Erythroblast (primary cell): ENCODE results near the gene SECISBP2.

Experiments
- GATA1 ChIP-seq: IDR thresholded peaks from 2 replicates; pipeline ENCODE4 v1.6.1; 2011; ENCODE audit warnings: low read depth, mild to moderate bottlenecking, control low read depth, low read length, moderate library complexity
- POLR2A ChIP-seq: IDR thresholded peaks from 2 replicates; pipeline ENCODE4 v1.6.1; 2011; ENCODE audit warnings: mild to moderate bottlenecking, low read length

DNA sequence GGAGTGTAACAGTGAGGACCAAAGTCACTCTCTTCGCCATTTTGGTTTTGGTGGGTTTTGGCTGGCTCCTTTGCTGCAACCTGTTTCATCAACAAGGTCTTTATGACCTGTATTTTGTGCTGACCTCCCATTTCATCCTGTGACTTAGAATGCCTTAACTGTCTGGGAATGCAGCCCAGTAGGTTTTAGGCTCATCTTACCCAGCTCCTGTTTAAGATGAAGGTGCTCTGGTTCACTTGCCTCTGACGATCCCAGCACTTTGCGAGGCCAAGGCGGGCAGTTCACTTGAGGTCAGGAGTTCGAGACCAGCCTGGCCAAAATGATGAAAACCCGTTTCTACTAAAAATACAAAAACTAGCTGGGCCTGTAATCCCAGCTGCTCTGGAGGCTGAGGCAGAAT lies 9.1 kb upstream of the SECISBP2 start:
- no peak for TF ChIP-seq POLR2A
- no peak for TF ChIP-seq GATA1
